Measurements from ENCODE around the gene B2M. TPM values are rescaled to one million over a fixed set of nuclear protein-coding genes. Genes with fewer than 3 reads are reported as not detected.

B2M gene
- total and polyA plus RNA-seq, 10 of the 15 experiments (the other 5 are each of a cell fraction or from before 2014, with no cell fraction given) = 2,901 to 22,794 (median 8,374) TPM

- TF ChIP-seq PRDM15 (CRISPR knock-in tag; IDR thresholded peaks at IDR 0.05) (no peak), TAF1 (IDR thresholded peaks at IDR 0.05; ENCODE audit: borderline replicate concordance, low read depth, low read length) (no peak), CBX5 (IDR thresholded peaks at IDR 0.05; ENCODE audit: low read depth) (no peak), FOXM1 (IDR thresholded peaks at IDR 0.05; ENCODE audit: low read depth, low read length) (no peak), CREM (IDR thresholded peaks at IDR 0.05; ENCODE audit: low read depth) (no peak), BCLAF1 (IDR thresholded peaks at IDR 0.05) (peak; percentile 67; the same call in 1 of the 2 replicates), SMAD5 (IDR thresholded peaks at IDR 0.05; ENCODE audit: low read depth) (no peak), YBX1 (IDR thresholded peaks at IDR 0.05) (no peak), RAD51 (IDR thresholded peaks at IDR 0.05) (peak; percentile 68; the same call in 1 of the 2 replicates), CTCF (IDR thresholded peaks at IDR 0.05 in 2 of 3, conservative IDR thresholded peaks at IDR 0.05 in 1 of 3; ENCODE audit: control insufficient read depth in 2 of 3, extremely low read depth in 1 of 3, insufficient read depth in 1 of 3, low read depth in 3 of 3, low read length in 3 of 3) (no peak), KAT2A (conservative IDR thresholded peaks at IDR 0.05; ENCODE audit: control insufficient read depth, low read depth, low read length) (no peak), NR2C1 (IDR thresholded peaks at IDR 0.05) (no peak), HSF1 (IDR thresholded peaks at IDR 0.05; ENCODE audit: low read depth, low read length) (no peak), E2F4 (IDR thresholded peaks at IDR 0.05; ENCODE audit: low read depth, low read length) (no peak), ATF7 (IDR thresholded peaks at IDR 0.05; ENCODE audit: low read depth) (peak; percentile 92), RB1 (IDR thresholded peaks at IDR 0.05; ENCODE audit: borderline replicate concordance) (no peak), IRF3 (IDR thresholded peaks at IDR 0.05) (no peak)
These were observed 44.9 kb upstream of the B2M start (continued) for GRCh38 chr15:44666210-44667038.
